DMS79 (cell line): ENCODE data around the gene P2RY2.

Experiments
- DNase-seq: peaks from one replicate; lab custom pipeline; 2025; lab: John Stamatoyannopoulos, UW

Gene P2RY2

DNA sequence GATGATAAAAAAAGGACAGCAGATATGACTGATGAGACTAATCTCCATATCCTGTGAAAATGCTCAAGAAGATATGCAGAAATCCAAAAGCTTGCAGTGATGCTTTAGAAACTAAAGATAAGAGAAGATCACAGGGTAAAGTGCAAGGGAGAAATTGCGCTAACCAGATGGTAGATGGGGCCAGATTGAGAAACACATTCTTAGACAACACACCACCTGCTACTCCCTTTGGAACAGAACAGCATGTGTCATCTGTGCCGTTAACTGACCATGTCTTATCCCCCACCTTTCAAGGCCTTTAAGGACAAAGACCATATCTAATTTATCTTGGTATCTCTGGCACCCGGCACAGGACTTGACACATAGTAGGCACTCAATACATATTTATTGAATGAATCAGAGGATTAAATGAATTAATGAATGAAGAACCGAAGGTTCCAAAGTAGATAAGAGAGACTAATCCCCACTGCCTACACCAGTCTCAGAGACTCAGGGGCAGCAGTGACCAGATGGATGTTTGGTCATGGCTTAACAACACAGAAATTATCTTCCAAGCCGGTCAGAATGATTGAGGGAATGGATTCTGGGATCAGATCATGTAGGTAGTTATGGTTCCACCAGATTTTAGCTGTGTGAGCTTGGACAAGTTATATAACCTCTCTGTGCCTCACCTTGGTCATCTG, 12.3 kb upstream of the P2RY2 start:
- no peak for DNase-seq

DNA sequence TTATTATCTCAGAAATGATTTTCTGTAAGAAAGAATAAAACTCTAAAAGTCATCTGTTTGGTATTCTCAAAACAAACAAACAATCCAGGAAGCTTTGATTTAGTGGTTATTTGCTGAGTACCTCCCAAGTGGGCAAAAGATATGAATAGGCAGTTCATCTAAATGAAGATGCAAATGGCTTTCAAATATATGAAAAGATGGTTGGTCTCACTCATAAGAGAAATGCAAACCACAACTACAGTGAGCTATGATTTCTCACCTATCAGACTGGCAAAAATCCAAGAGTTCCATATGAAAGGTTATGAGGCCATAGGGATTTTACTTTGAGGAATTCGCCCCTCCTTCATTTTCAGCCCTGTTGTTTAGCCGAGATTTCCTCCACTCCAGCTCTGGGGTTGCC, 11.3 kb upstream of the P2RY2 start:
- DNase-seq, result peak; percentile 55

DNA sequence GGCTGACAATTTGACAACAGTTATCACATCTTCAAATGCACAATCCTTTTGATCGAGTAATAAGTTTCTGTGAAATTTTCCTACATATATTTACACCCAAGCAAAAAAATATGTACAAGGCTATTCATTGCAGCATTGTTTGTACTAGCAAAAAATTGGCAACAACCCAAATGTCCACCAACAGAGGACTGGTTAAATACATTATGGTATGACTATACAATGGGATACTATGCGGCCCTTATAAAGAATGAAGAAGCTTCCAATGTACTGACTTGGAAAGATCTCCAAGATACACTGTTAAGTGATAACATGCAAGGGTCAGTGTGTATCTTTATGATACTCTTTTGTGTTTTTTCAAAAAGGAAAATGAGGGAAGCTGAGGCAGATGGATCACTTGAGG, 8.2 kb upstream of the P2RY2 start:
- no peak for DNase-seq

DNA sequence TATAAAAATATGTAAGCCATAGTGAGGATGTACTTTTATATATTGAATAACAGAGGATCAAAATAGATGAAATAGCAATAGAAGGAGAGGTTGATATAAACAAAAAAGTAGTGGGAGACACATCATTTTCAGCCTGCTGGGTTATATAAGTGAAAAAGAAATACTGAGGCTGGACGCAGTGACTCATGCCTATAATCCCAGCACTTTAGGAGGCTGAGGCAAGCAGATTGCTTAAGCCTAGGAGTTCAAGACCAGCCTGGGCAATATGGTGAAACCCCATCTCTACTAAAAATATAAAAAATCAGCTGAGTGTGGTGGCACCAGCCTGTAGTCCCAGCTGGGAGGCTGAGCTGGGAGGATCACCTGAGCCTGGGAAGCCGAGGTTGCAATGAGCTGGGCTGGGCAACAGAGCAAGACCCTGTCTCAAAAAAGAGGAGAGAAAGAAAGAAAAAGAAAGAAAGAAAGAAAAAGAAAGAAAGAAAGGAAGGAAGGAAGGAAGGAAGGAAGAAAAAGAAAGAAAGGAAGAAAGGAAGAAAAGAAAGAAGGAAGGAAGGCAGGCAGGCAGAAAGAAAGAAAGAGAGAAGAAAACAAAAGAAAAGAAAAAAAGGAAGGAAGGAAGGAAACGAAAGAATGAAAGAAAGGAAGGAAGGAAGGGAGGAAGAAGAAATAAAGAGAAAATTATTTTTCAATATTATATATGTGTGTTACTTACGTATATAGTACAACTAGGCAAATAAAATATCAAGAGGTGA, 7.0 kb upstream of the P2RY2 start:
- DNase-seq, result no peak

DNA sequence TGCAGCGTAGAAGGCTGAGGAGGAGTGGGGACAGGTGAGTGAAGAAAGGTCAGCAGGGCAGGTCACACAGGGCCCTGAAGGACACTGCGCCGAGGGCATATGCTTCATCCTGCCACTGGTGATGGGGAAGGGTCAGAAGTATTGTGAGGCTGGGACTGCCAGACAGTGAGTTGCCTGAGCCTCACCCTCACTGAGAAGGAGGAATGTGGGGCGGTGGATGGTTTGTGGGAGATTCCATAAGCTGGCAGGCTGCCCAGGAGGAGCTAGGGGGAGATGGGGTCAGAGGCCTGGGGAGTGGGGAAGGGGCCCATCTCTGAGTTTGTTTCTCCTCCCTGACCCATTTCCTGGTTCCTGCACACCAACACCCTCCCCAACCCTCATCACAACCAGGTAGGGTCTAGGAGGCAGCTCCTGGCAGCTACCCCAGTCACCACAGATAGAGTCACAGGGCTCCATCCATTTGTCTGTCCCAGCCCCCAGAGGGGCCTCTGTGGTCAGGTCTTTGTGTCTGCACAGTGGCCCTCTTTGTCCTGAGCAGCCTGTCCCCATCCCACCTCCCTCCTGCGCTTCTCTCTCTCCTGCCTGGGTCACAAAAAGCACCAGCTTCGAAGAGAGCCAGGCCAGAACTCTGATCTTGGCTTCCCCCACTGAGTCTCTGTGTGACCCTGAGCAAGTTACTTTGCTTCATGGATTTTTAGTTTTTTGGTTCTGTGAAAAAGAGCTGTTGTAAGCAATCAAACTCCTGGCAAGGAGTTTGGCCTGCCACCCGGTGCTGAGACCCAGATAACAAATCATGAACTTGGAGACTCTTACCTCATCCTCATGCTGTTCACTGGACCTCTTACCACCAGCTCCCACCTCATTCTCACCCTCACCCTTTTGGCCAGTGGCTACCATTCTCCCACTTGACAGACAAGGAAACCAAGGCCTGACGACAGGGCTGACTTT, 4.6 kb upstream of the P2RY2 start:
- DNase-seq, result no peak

DNA sequence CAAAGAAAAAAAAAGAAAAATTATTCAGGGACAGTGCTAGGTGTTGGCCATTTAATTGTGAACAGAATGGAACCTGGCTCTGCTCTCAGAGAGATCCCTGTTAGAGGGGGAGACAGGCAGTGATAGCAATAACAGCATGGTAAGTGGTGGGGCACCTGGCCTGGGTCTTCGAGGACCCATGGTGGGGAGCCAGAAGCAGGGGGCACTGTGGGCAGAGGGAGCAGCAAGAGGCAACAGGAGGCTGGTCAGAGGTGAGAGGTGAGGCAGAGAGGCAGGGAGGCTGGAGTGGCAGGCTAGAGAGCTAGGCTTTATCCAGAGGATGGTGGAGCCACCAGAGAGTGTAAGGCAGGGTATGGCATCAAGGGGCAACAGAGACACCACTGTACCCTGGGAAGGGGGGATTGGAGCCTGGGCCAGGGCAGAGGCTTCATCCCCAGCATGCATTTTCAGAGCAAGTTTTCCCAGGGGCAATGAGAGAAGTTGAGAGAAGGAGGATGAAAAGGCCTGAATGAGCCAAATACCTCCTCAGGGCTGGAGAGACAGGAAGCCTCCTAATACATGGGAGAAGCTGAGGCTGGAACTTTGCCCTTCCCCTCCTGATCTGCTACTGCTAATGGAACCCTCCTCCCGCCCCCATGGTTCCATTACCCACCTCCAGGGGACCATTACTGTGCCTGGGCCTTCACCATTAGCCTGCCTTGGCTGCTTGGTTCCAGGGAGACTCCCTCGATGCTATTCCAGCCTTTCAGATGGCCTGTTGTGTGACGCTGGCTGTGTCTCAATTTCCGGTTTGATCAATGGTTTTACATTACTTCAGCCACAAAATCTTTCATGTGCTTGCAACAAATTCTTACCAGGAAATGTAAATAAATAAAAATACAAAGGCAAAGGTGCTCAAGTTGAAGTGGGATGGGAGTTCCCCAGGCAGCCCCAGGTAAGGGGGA, 2.6 kb upstream of the P2RY2 start:
- no peak for DNase-seq

DNA sequence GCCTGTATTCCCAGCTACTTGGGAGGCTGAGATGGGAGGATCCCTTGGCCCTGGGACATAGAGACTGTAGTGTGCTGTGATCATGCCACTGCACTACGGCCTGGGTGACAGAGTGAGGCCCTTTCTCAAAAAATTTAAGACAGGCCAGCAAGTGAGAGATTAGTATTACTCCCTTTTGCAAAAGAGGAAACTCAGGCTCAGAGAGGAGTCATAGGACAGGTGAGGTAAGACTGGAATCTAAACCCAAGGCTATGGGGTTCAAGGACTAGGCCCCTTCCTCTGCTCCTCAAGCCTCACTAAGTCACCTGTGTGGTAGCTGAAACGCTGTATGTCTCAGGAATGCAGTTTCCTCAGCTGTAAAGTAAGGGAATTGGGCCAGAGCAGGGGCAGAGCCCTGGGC, 1.6 kb upstream of the P2RY2 start:
- no peak for DNase-seq

DNA sequence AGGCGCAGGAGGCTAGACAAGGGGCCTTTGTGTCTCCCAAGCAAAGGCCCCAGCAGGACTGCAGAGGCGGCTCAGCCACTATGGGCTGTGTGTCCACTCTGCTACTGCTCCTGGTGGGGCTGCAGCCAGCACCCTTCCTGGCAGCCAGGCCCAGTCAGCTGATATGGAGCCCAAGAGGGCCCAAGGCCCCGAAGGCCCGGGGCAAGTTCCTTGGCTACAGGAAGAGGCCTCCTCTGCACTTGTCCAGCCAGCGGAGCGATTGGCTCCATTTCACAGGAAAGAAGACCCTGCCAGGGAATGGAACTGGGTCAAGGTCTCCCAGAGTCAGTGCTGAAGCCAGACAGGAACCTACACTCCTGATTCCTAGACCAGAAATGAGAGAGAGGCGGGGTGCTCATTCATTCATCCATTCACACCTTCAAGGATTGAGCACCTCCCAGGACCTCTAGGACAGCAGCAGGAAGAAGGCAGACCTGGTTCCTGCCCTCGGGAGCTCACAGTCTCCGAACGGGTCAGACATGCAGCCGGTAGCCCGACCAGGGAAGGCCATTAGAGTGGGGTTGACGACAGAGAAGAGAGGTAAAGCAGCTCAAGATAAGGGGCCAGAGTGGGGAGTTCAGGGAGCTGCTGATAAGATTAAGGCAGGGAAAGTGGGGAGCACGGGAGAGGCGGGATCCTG, 811 bp upstream of the P2RY2 start:
- DNase-seq, result no peak

DNA sequence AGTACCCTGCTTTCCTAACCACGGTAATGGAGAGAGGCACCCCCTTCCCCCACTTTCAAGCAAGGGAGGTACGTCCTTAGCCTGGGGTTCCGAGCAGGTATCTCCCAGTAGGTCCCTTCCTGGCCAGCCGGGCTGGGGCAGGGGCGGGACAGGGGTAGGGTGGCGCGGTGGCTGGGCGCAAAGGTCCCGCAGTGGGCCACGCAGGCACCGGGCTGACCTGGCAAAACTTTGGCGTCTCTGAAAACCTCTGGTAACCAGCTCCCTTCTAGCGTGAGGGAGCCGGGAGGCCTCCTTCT, 323 bp upstream of the P2RY2 start:
- no peak for DNase-seq

DNA sequence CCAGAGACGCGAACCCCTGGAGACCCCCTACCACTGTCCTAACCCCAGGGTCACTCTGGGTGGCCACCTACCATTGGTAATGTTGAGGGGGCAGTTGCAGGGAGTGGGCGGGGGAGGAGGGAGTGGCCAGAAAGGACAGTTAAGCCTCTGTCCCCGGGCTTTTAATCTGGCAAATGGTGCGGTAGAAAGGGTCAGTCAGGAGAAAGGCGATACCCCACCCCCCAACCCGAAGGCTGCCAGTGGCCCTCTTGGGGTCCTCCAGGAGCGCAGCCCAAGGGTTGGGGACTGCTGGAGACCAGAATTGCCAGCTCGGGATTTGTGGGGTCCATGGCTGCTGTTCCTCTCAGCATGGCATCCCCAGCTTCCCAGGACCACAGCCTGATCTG, 742 bp downstream of the P2RY2 start:
- DNase-seq, result no peak

DNA sequence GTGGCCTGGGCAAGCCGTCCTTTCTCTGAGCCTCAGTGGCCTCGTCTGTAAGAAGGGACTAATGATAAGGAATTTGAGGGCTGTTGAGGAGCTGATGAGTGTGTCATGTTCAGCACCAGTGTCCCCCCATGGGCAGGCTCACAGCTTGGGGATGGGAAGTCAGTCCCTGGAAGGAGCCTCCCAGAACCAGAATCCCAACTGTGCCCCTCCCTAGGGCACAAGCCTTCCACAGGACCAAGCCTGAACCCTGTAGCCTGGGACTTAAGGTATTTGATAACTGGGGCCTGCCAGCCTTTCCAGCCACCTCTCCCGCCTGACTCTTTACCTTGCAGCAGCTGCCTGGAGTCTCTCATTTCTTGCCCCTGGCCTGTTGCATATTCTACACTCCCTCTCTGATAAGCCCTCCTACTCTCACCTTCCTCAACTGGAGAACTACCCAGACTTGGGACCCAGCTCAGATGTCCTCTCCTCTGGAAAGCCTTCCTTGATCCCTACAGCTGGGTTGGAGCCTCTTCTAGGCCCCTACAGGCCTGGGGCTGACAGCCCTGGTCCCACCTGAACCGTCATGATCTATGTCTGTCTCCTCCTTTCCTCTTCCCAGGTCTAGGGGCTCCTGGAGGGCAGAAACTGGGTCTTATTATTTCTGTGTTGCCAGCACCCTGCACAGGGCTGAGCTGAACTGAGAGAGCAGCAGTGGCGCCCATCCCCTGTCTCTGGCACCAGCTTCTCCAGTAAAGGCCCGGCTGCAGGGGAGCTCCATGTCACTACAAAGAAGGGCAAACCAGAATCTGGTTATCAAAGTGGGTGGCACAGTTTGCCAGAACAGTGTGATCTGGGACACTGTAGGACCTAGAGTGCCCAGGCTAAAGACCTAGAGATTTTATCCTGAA, 1.6 kb downstream of the P2RY2 start:
- DNase-seq, result no peak

DNA sequence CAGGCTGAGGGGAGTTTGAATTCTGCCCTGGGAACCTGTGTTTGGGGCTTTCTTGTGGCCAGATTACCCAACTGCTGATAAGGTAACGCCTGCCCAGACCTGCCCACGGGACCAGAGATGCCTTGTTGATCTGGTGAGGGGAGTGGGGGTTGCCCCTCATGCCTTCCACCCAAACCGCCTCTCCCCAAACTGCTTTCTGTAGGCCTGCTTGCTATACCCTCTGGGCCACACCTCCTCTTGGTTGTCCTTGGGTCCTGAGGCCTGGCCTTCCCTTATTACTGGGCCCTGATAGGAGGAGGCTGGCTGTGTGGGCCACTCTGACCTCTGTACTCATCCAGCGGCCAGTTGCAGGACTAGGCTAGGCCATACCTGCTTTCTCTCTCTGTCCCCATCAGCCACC, 3.4 kb downstream of the P2RY2 start:
- DNase-seq, result no peak

DNA sequence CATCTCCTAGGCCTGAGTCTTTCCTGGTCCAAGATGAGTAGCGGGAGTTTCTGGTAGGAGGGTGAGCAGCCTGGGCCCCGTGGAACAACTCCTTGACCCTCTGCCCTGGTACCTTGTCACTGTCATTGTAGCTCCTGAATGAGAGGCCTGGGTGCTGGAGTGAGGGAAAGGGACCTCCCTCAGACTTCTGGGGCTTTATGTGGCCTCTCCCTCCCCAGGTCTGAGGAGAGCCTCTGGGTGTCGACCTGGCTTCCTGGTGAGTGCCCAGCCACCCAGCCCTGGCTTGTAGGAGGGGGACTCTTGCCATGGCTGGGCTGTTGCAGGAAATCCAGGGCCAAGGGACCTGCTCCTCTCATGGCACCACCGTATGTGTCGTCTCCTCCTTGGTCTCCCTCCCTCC, 3.9 kb downstream of the P2RY2 start:
- no peak for DNase-seq

DNA sequence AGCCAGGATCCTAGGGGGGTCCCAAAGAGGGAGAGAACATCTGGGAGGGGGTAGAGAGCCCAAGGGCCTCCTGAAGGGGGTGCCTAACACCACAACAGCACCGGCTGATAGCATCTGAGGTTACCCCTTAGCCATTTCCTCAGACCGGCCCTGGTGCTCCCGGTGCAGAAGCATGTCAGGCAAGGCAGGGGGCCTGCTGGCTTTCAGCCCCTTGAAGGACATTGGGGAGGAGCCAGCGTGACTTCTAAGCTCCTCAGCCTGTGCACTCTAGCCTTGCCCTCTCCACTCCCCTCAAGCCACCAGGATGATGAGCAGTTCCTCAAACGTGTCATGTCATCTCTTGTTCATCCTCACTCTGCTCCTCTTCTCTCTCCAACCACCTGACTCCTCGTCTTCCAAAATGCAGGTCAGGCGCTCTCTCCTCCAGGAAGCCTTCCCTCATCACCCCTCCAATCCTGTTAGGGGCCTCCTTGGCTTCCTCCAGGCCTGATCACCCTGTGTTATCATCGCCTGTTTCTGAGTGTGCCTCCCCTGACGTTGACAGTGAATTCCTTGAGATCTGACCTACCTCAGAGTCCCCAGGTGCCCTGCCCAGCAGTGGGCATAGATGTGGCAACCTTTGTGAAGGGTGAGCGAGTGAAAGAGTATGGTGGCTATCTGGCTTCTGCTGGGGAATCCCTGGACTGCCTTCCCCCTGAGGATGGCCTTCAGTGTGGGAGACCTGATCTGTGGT, 6.1 kb downstream of the P2RY2 start:
- no peak for DNase-seq

DNA sequence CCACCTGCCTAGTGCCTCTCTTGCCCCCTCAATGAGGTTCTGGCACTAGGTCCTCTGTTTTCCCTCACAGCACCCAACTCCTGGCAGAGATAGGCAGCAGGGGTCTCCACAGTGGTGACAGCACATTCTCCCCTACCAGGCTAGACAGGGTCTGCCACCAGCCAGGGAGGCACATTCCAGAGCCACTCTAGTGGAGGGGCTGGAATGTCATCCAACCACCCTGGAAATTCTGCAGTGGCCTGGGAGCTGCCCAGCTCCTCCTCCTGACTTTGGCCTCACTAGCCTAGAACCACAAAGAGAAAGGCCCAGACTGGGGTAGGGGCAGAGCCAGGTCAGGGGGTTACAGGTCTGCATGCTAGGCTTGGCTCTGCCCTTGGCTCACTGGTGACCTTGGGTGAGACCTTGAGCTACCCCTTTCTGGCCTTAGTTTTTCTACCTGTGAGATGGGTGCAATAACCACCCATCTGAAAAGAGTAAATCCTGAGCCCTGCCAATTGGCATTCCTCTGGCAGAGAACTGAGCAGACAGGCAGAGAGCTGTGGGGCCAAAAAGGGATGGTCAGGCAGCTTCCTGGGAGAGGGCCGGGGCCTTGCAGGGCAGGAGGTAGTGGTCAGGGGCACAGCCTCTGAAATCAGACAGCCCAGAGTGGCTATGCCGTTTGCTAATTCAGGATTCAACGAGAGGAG, 7.1 kb downstream of the P2RY2 start:
- DNase-seq, result no peak

DNA sequence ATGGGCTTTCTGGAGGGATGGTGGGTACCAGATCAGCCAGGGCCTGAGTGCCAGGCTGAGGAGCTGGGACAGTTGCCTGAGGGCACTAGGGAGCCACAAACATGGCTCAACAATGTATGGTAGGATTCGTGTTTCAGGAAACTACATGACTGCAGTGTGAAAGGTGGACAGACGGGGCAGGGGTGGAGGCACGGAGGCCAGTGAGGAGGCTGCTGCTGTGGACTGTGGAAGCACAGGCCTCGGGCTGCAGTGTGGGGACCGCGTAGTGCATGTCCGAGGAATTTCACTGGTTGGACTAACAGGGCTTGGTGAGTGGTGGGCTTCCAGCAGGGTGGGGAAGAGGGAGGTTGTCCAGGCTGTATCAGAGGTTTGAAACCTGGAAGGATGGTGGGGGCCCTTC, 7.8 kb downstream of the P2RY2 start:
- DNase-seq, result no peak

DNA sequence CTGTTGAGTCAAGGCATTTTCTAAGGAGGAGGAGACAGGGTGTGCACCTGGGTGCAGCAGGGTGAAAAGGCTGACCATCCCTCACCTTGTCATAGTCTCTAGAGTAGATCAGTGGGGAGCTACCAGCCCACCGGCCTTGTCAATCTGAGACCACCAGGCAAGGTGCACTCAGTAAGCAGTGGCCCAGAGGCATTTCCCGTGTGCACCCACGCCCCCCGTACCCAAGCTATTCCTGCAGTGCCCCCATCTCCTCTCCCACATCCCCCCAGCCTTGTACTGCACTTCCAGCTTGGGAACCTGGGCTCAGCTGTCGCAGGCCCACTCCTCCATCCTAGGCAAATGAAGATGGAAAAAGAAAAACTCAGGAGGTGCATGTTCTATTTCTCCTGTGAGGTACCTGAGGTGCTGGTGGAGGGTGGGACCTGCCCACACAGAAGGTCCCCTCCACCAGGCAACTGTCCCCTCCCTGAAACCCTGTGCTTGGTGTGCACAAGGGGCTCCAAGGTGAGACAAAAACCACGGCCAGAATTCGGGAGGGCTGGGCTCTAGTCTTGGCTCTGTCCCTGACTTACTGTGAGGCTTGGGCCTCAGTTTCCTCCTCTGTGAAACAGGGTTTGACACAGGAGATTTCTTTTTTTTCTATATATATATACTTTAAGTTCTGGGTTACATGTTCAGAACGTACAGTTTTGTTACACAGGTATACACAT, 8.4 kb downstream of the P2RY2 start:
- no peak for DNase-seq

DNA sequence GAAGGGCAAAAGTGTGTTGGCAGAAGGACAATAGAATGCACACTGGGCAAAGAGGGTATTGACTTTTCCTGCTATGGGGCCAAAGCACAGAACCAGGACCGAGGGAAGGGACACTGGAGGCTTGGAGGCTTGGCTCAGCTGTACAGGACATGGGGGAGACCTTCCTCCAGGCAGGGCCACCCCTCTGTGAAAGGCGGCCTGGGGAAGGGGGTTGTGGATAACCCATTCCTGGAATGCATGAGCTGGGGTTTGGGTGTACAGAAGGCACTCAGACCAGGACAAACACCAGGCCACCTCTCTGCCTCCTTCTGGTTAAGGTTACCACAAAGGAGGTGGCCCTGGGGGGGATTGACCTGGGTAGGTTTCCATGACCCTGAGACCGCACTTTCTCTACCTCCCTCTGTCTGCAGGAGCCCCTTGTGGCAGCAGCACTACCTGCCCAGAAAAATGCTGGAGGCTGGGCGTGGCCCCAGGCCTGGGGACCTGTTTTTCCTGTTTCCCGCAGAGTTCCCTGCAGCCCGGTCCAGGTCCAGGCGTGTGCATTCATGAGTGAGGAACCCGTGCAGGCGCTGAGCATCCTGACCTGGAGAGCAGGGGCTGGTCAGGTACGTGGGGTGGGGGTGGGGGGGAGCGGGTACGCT, 9.6 kb downstream of the P2RY2 start:
- DNase-seq, result peak; percentile 60
